NB4 (cell line): ENCODE measurements around the gene SLC43A2.

ENCODE experiments used
- MYC ChIP-seq: IDR thresholded peaks from 2 replicates; pipeline ENCODE4 v1.6.1; 2011; ENCODE audit warnings: low read depth, low read length
- TF ChIP-seq, protein P1 (sequence below): IDR thresholded peaks from one replicate; pipeline ENCODE4 v1.5.1; 2012; ENCODE audit warnings: low read depth, low read length

DNA sequence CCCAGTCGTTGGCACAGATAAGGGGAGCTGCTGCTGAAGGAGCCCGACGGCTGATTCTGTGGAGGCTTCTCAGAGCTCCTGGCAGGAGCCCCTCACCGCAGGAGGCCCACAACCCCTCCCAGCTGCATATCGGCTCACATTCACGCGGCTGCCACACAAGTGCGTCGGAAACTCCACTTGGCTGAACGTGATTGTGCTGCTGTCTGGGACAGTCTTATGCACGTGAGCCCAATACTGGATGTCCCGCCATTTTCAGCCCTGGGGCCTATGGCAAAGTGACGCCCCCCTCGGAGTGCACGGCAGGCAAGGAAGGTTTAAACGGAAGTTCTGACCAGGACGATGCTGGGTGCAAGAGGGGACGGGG, 57.3 kb downstream of the SLC43A2 start:
- TF ChIP-seq, protein P1, sequence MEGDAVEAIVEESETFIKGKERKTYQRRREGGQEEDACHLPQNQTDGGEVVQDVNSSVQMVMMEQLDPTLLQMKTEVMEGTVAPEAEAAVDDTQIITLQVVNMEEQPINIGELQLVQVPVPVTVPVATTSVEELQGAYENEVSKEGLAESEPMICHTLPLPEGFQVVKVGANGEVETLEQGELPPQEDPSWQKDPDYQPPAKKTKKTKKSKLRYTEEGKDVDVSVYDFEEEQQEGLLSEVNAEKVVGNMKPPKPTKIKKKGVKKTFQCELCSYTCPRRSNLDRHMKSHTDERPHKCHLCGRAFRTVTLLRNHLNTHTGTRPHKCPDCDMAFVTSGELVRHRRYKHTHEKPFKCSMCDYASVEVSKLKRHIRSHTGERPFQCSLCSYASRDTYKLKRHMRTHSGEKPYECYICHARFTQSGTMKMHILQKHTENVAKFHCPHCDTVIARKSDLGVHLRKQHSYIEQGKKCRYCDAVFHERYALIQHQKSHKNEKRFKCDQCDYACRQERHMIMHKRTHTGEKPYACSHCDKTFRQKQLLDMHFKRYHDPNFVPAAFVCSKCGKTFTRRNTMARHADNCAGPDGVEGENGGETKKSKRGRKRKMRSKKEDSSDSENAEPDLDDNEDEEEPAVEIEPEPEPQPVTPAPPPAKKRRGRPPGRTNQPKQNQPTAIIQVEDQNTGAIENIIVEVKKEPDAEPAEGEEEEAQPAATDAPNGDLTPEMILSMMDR = no peak
- TF ChIP-seq MYC = no peak
